HG03175 (cell line): ENCODE data around the gene C3orf22.

Source experiments
- ATAC-seq: cut with Tn5 transposase; IDR thresholded peaks from one replicate; pipeline ENCODE4 v1.9.1; 2021; ENCODE audit warnings: mild to moderate bottlenecking, moderate library complexity; ENCODE audit not compliant: unreplicated experiment

Gene C3orf22

DNA sequence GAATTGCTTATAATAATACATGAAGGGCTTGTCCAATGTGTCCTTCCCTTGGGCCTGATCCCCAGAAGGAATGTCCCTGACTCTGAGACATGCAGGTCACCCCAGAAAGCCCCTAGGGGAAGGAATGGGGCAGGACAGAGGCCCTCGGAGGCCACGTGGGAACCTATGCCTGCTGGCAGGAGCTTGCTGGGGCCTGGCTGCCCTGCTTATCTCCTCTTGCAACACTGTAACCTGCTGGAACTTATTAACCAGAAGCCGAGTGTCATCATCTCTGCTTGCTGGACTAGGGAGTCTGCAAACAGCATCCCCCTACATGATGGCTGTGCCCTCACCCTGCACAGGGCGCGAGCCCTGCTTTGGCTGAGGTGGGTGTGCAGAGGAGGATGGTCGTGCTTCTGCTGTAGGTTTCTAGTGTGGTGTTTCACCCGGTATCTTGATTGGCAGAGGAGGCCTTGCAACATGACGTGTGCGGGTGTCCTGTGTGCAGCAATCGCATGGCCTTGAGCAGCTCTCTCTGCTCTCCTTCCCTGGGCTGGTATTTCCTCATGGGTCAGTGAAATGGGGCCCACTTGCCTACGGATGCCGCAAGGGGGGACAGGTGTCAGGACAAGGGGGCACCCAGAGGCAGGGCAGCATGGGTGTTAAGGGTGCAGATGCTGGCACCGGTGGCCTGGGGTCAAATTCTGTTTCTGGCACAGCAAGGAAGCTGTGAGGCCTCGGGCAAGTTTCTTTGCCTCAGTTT lies 29.8 kb downstream of the C3orf22 start:
- no peak for ATAC-seq

- ATAC-seq: no peak
These were observed 30.3 kb downstream of the C3orf22 start for GRCh38 chr3:126528419-126528799.

- no peak for ATAC-seq
These were observed 31.1 kb downstream of the C3orf22 start for GRCh38 chr3:126527455-126528211.

DNA sequence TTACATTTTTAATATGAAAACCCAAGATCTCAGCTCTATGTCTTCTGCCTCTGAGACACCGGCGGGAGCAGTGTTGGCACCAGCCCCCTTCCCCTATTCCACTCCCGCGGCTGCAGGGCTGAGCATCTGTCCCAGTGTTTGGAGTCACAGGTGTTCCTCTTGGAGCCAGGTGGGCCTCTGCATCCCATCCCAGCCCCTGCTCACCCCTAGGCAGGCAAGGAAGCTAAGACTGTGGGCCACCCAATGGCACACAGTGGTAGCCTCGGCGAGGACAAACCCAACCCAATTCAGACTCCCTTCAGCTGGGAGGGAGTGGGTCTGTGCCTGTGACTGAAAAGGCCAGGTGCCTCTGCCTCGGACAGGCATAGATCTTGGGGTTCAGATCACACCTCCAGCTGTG lies 31.7 kb downstream of the C3orf22 start:
- ATAC-seq: no peak

DNA sequence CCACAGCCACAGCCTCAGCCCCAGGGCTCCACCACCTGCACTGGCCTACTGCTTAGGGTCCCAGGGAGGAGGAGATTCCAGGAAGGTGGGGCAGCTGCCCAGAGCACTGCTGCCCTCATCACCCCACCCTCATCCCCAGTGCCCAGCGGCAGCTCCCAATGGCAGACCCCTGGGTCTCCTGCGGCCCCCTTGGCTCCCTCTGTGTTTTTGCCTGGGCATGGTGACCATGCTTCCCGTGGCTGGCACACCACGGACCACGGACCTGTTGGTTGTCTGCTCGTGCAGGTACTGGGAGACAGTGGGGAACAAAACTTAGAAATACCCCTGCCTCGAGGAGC lies 32.1 kb downstream of the C3orf22 start:
- no peak for ATAC-seq

GRCh38 chr3:126525853-126526667 lies 32.7 kb downstream of the C3orf22 start:
- no peak for ATAC-seq

GRCh38 chr3:126525091-126525852 lies 33.5 kb downstream of the C3orf22 start:
- ATAC-seq: no peak

GRCh38 chr3:126524429-126524988 lies 34.2 kb downstream of the C3orf22 start:
- ATAC-seq: no peak

DNA sequence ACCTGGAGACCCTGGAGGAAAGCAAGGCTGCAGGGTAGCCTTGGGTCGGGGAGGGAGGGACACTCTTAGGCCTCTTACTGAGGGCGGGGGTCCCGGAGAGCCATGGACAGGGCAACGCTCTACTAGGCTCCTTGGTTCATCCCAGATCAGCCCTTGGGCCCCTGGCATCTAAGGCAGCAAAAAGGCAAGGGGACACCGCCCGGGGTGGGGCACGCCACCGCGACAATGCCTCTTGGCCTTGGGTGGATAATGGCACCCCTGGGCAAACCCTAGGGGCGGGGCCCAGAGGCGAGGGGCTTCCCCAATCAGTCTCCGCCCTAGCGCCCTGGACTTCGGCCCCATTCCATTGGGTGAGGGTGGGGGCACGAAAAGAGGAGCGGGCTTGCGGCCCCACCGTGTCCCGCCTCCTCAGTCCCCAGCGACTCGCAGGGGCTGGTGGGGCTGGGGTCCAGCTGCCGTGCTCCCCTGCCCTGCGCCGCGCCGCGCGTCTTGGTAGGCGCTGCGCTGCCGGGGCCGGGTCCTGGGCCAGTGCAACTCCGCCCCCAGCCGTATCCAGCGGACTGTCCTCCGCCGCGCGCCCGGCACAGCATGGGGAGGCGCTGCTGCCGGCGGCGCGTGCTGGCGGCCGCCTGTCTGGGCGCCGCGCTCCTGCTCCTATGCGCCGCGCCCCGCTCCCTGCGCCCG lies 34.8 kb downstream of the C3orf22 start, which contains the start of gene CHST13:
CHST13 (plus strand) TSS at position 411 of the 684 bp plus-strand sequence; CDS start at position 589, 178 bp downstream.
- ATAC-seq: no peak

DNA sequence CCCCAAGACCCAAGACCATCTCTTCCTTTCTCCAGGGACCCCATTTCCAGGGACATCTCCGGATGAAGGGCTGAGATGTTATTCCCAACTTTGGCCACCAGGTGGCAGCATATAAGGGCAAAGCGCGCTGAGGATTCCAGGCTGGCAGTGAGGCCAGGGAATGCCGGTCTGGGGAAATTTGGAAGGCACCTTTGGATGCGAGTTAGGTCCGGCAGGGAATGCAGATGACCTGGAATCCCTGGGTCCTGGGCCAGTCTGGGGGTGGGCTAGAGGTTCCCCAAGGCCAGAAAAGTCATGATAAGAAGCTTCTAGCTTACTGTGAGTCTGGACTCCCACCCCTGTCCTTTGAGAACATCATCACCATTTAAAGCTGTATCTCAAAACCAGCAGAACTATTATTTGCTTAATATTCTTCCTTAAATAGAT lies 36.4 kb downstream of the C3orf22 start:
- no peak for ATAC-seq

GRCh38 chr3:126521122-126521891 lies 37.4 kb downstream of the C3orf22 start:
- no peak for ATAC-seq

GRCh38 chr3:126519506-126520455 lies 39.0 kb downstream of the C3orf22 start:
- no peak for ATAC-seq

- ATAC-seq: no peak
These were observed 40.0 kb downstream of the C3orf22 start for GRCh38 chr3:126518779-126519177.

DNA sequence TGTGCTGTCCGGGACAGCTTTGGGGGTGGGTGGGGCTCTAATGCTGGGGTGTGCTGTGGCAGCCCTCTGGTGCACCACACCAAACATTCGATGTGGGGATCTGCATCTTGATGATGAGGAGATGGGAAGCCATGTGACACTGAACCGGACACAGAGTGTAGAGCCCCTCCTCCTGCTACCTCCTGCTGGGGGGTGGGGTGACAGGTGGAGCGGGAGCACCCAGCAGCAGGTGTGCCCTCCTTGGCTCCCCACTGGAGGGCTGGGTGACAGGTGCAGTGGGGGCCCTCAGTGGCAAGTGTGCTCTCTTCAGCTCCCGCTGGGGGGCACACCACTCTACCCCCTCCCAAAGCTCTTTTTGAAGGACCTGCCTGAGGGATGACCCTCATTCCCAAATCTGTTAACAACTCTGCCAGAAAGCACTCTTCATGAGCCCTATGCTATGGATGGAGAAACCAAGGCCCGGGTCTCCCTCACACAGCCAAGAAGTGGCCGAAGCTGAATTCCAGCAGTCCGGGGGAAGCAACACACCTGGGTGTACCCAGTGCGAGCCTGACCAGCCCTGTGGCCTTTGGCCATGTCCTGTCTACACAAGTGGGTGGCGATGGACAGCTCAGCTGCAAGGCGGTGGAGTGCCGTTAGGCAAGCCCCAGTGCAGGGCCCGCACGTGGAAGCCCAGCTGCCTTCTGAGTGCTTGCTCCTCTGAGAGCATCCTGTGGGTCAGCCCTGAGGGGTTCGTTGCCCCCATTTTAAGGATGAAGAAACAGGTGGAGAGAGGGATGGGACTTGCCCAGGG lies 40.5 kb downstream of the C3orf22 start:
- ATAC-seq: no peak

DNA sequence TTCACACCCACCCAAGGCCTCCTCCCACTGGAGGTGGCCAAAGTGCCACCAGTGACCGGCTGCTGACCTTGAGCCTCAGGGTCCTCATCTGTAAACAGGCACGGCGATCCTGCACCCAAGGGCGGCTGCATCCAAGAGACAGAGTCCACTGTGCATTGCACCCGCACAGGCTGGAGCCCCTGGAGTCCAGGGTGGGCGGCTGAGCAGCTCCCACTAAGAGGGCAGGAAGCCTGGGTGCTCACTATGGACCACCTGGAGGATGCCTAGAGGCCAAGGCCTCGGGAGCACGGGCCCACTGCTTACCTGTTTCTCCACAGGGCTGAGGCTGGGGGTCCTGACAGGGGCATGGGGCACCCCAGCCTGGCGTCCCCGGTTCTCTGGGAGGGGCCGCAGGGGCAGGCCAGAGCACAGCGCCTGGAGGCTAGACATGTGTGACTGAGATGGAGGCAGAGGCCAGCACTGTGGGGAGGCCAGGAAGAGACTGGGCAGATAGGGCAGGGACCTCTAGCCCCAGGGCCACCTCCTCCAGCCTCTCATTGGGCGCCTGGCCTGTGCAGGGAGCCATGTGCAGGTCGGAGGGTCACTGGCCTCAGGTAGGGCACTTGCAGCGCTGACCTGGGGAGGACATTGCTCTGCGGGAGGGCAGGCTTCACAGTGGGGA lies 41.3 kb downstream of the C3orf22 start, which contains the start of gene UROC1:
UROC1 (minus strand) TSS at position 483 of the 661 bp plus-strand sequence; CDS start at position 429, 54 bp downstream.
- ATAC-seq: no peak

DNA sequence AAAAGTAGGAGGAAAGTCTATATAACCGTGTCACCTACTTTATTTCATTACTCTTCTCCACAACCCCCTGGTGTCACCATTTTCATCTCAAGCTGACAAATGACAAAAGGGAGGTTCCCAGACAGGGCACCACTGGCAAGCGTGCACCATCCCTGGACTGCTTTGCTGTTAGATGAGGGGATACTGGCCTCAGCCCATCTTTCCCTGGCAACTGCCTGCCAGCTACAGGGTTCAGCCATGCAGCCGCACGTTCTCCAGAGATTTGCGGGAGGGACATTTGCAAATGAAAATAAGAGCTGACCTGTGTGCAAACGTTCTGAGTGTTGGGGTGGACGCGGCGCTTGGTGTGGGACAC lies 41.8 kb downstream of the C3orf22 start:
- no peak for ATAC-seq
